ENCODE data around the gene HNRNPL.

HNRNPL gene

GRCh38 chr19:38845374-38846024, 4.3 kb downstream of the HNRNPL start:
- DNase-seq (ENCODE audit: low read depth) = no peak

- DNase-seq (ENCODE audit: low read depth) = no peak
Observed at GRCh38 chr19:38844093-38844686, 5.6 kb downstream of the HNRNPL start.

- no peak for DNase-seq (ENCODE audit: low read depth)
Observed at GRCh38 chr19:38843175-38843758, 6.5 kb downstream of the HNRNPL start.

GRCh38 chr19:38842439-38843174, 7.2 kb downstream of the HNRNPL start:
- no peak for DNase-seq (ENCODE audit: low read depth)

GRCh38 chr19:38841787-38842438, 7.9 kb downstream of the HNRNPL start:
- no peak for DNase-seq (ENCODE audit: low read depth)

- DNase-seq (ENCODE audit: low read depth) = no peak
Observed at GRCh38 chr19:38841180-38841766, 8.5 kb downstream of the HNRNPL start.

GRCh38 chr19:38840583-38840968, 9.2 kb downstream of the HNRNPL start:
- no peak for DNase-seq (ENCODE audit: low read depth)

- no peak for DNase-seq (ENCODE audit: low read depth)
Observed at GRCh38 chr19:38839816-38840582, 9.8 kb downstream of the HNRNPL start.

GRCh38 chr19:38838986-38839761, 10.6 kb downstream of the HNRNPL start:
- no peak for DNase-seq (ENCODE audit: low read depth)

- DNase-seq (ENCODE audit: low read depth) = peak; percentile 69
Observed at GRCh38 chr19:38838208-38838985, 11.4 kb downstream of the HNRNPL start.

- no peak for DNase-seq (ENCODE audit: low read depth)
Observed at GRCh38 chr19:38837656-38838121, 12.1 kb downstream of the HNRNPL start.

GRCh38 chr19:38836983-38837626, 12.7 kb downstream of the HNRNPL start:
- DNase-seq (ENCODE audit: low read depth) = no peak

GRCh38 chr19:38836159-38836982, 13.4 kb downstream of the HNRNPL start:
- no peak for DNase-seq (ENCODE audit: low read depth)

GRCh38 chr19:38834590-38834989, 15.2 kb downstream of the HNRNPL start:
- DNase-seq (ENCODE audit: low read depth) = no peak

- no peak for DNase-seq (ENCODE audit: low read depth)
Observed at GRCh38 chr19:38834104-38834490, 15.7 kb downstream of the HNRNPL start.

GRCh38 chr19:38833092-38833425, 16.7 kb downstream of the HNRNPL start:
- DNase-seq (ENCODE audit: low read depth) = no peak

- DNase-seq (ENCODE audit: low read depth) = no peak
Observed at GRCh38 chr19:38831142-38831605, 18.6 kb downstream of the HNRNPL start.

- DNase-seq (ENCODE audit: low read depth) = no peak
Observed at GRCh38 chr19:38830039-38830733, 19.6 kb downstream of the HNRNPL start.

Measured in stimulated activated CD4-positive, alpha-beta T cell treated with anti-CD3 and anti-CD28 coated beads, Interleukin-2, amount 100 ng/mL, for 4 hours (primary cell).